Activated naive CD8-positive, alpha-beta T cell treated with anti-CD3 and anti-CD28 coated beads, Interleukin-2, amount 50 U/mL, for 24 hours (primary cell): ENCODE results near the gene FAM200C.

ENCODE experiments used
- ATAC-seq: fragments of 150-1000 bp; cut with Tn5 transposase; one replicate; pipeline ENCODE4 v1.10.0; 2021
- DNase-seq: peaks from one replicate; pipeline ENCODE4 v3.0.0; 2021
- H3K27ac Mint-ChIP-seq: one replicate; pipeline ENCODE4 v1.8.0; 2021; ENCODE audit warnings: mild to moderate bottlenecking, mixed read lengths
- H3K27me3 Mint-ChIP-seq: one replicate; pipeline ENCODE4 v1.8.0; 2021; ENCODE audit warnings: mixed read lengths
- H3K36me3 Mint-ChIP-seq: one replicate; pipeline ENCODE4 v1.8.0; 2021; ENCODE audit warnings: low read depth, mixed read lengths
- H3K4me1 Mint-ChIP-seq: one replicate; pipeline ENCODE4 v1.8.0; 2021; ENCODE audit warnings: mixed read lengths
- H3K4me3 Mint-ChIP-seq: one replicate; pipeline ENCODE4 v1.8.0; 2021; ENCODE audit warnings: mild to moderate bottlenecking, moderate library complexity, mixed read lengths
- H3K9me3 Mint-ChIP-seq: one replicate; pipeline ENCODE4 v1.8.0; 2021; ENCODE audit warnings: mixed read lengths

The FAM200C gene

DNA sequence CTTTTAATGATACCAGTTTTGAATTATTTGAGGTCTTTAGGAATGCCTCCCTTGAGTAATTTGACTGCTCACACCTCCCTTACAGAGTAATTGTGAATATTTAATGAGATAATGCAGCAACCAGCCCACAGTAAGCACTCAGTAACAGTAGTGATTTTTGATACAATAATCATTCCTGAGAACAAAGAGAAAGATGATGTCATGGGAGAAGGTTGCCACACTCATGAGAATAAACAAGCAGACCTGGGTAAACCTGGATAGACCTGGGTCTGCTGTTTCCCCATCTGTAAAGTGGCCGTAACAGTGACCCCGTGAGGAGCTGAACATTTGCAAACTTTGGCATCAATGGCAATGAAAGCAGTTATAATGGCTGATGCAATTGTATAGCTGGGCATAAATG lies 33.6 kb downstream of the FAM200C start:
- Mint-ChIP-seq H3K4me1 (peaks cover 13% of the 10 kb centered on the region), H3K27ac (no peak overlapping the region), H3K9me3 (no peaks in the 10 kb centered on the region), H3K36me3 (no peaks in the 10 kb centered on the region), H3K27me3 (peaks cover 41% of the 10 kb centered on the region), H3K4me3 (no peak overlapping the region)
- no peak for DNase-seq
- no peak for ATAC-seq

DNA sequence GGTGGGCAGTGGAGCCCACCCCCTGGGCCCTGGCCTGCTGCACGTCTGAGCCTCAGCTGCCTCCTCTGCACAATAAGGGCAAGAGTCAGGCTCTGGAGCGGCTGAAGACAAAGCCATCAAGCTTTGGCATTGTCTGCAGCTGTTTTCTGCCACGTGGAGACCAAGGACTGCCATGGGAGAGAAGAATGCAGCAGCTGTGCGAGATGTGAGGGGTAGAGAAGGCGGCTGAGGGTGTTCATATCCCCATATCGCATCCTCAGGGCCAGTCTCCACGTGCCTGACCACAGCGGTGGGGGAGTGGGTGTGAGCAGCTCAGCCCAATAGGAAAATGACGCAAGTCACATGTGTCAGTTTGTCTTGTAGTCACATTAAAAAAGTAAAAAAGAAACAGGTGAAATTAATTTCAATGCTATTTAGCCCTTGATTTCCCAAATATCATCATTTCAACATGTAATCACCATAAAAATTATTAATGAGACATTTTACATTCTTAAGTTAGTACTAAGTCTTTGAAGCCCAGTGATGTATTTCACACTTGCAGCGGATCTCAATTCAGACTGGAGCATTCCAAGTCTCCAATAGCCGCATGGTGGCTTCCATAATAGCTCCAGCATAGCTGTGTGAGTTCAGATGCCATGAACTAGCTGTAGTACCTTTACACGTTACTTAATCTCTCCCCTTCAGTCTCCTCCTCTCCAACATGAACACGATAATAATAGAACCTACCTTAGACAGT lies 36.0 kb downstream of the FAM200C start:
- no peaks in the 10 kb centered on the region for H3K9me3 Mint-ChIP-seq
- H3K27me3 Mint-ChIP-seq: peaks cover 24% of the 10 kb centered on the region
- H3K4me1 Mint-ChIP-seq: no peaks in the 10 kb centered on the region
- DNase-seq: no peak
- H3K4me3 Mint-ChIP-seq: no peak overlapping the region
- no peak for ATAC-seq
- H3K27ac Mint-ChIP-seq: no peak overlapping the region
- H3K36me3 Mint-ChIP-seq: no peaks in the 10 kb centered on the region

DNA sequence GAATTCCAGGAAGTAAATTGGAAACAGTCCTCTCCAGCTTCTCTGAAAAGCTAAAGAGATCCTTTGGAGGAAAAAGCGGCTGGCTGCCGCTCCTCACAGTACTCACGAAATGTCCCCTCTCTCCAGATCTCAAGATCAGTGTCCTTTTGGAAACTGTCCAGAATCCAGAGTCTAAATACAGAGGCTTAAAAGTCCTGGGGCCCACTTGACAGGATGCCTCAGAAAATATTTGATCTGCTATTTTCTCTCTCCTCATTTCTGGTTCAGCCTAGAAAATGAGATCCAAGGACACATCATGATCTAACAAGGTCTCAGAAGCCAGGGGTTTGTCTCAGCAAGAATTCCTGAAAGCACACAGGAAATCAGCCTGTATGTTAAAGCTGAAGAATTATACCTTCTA lies 36.6 kb downstream of the FAM200C start:
- no peak overlapping the region for H3K27ac Mint-ChIP-seq
- ATAC-seq (no peak), DNase-seq (no peak)
- H3K4me3 Mint-ChIP-seq: no peak overlapping the region
- H3K4me1 Mint-ChIP-seq: no peaks in the 10 kb centered on the region
- H3K27me3 Mint-ChIP-seq: peaks cover 19% of the 10 kb centered on the region
- H3K36me3 Mint-ChIP-seq: no peaks in the 10 kb centered on the region
- no peaks in the 10 kb centered on the region for H3K9me3 Mint-ChIP-seq

DNA sequence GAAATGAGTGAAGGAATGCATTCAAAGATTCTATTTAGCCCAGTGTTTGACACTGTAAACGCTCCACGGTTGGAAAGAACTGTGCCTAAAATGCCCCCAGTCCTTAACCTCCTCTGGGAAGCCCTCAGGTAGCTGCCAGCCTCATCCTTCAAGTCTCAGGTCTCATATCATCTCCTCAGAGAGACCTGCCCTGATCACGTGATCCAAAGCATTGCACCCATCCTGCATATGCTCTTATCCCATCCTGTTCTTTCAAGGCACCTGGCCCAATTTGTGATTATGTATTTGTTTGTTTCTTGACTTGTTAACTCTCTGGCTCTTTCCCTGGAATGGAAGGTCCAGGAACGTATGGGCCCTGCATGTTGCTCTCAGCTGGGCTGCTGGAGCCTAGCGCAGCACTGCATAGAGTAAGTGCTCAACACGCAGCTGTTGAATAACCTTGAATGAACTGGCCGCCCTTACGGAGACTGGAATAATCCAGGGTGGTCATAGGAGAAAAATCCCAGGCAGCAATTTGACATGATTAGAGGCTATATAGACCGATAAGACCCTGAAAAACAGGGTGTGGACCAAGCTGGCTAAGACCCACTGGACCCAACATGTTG lies 38.1 kb downstream of the FAM200C start:
- Mint-ChIP-seq H3K4me3 (no peak overlapping the region), H3K36me3 (no peaks in the 10 kb centered on the region), H3K9me3 (no peaks in the 10 kb centered on the region), H3K4me1 (no peaks in the 10 kb centered on the region), H3K27ac (no peak overlapping the region), H3K27me3 (peaks cover 9% of the 10 kb centered on the region)
- ATAC-seq: no peak
- no peak for DNase-seq

DNA sequence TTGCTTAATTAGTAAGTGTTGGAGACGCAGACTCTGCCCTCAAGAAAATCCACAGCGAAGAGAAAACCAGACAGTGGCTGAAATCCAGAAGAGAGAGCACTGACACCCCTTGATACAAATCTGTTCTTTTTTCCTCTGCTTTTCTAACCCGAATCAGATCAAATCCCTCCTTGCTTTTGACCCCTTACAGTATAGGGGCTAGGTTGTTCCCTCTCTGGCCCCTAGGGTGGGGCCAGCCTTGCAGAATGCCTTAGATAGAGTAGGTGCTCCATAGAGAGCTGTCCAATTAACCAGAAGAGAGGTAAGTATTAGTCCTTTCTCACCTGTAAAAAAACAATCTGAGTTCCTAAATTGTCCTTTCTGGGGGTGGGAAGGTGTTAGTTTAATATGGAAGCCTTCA lies 39.5 kb downstream of the FAM200C start:
- no peaks in the 10 kb centered on the region for H3K9me3 Mint-ChIP-seq
- no peaks in the 10 kb centered on the region for H3K4me1 Mint-ChIP-seq
- DNase-seq: no peak
- no peak for ATAC-seq
- H3K27ac Mint-ChIP-seq: no peak overlapping the region
- no peak overlapping the region for H3K4me3 Mint-ChIP-seq
- no peaks in the 10 kb centered on the region for H3K36me3 Mint-ChIP-seq
- H3K27me3 Mint-ChIP-seq: peaks cover 9% of the 10 kb centered on the region

DNA sequence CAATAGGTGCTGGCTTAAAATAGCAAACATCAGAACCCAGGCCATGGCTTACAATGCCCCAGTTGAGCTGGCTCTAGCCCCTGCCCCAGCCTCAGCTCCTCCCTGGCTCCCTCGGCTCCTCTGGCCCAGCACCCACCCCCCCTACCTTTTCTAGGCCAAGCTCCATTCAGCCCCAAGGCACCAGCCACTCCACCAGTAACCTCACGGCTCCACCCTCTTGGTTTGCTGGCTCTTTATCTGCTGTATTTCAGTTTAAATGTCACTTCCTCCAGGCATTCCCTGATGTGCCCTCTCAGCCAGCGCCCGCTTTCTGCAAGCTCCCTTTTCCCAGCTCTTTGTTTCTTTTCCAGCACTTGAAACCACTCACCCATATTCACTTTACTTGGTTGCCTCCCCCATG lies 40.0 kb downstream of the FAM200C start:
- Mint-ChIP-seq H3K36me3 (no peaks in the 10 kb centered on the region), H3K4me3 (no peak overlapping the region), H3K27ac (no peak overlapping the region), H3K27me3 (peaks cover 6% of the 10 kb centered on the region), H3K9me3 (no peaks in the 10 kb centered on the region), H3K4me1 (no peaks in the 10 kb centered on the region)
- no peak for DNase-seq
- no peak for ATAC-seq

DNA sequence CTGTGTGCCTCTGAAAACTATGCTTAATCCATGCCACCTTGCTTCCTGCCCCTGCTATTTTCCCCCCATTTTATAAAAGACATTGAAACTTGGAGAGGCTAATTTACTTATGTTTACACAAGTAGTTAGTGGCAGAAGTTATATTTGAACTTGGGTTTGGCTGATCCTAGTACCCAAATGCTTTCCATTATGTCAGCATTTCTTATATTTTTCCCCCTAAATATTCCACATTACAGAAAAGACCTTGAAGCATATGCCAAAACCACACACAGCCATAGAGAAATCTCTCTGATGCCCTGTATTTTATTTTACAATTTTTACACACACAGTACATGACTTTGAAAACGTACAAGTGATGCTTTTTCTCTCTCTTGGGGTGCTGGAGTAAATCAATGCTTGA lies 40.6 kb downstream of the FAM200C start:
- no peak overlapping the region for H3K27ac Mint-ChIP-seq
- no peaks in the 10 kb centered on the region for H3K9me3 Mint-ChIP-seq
- DNase-seq: no peak

DNA sequence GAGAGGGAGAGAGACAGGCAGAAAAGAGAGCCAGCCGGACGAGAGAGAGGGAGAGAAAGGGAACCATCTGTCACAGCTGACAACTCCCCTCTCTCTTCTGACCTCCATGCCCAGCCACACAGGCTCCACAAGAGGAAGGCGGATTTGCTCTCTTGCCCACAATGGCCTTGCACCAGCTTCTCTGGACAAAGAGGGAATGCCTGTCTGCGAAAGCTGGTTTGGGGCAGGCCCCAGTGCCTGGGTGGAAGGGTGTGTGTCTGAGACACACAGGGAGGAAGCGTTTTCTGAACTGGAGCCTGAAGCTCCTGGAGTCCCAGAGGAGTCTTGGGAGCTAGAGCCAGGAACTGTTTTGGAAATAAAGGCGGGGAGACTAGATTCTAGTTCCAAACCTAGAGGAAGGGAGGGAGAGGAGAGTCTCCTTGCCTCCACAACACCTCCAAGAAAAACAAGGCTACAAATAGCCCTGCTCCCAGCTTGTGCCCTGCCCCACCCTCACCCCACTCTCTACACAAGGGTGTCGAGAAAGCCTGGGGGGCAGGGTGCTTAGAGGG lies 41.9 kb downstream of the FAM200C start:
- DNase-seq: no peak
- Mint-ChIP-seq H3K27ac (no peak overlapping the region), H3K4me1 (no peaks in the 10 kb centered on the region), H3K9me3 (no peaks in the 10 kb centered on the region), H3K36me3 (no peaks in the 10 kb centered on the region), H3K27me3 (peaks cover 3% of the 10 kb centered on the region), H3K4me3 (no peak overlapping the region)
- ATAC-seq: no peak

More for the DNA sequence above, 40.6 kb downstream of the FAM200C start:
- Mint-ChIP-seq H3K36me3 (no peaks in the 10 kb centered on the region), H3K4me3 (no peak overlapping the region), H3K4me1 (no peaks in the 10 kb centered on the region), H3K27me3 (peaks cover 3% of the 10 kb centered on the region)
- no peak for ATAC-seq

DNA sequence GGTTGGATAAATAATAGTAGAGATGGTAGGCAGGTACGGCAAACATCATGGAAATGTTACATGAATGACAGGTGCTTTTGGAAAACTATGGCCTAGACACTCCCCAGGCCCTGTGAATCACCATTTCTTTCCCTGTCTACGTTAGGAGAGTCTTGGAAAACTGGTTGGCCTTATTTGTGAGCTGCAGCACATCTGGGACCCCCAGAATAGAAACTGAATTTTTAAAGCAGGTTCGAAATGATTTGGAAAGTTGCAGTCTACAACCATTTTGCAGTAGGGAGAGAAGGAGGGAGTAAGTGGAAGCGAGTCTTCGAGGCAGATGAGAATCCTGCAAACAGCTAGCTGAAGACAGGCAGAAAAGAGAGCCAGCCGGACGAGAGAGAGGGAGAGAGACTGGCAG lies 42.5 kb downstream of the FAM200C start:
- ATAC-seq (no peak), DNase-seq (no peak)
- Mint-ChIP-seq H3K27ac (no peak overlapping the region), H3K4me1 (no peaks in the 10 kb centered on the region), H3K4me3 (no peak overlapping the region), H3K27me3 (peaks cover 3% of the 10 kb centered on the region), H3K9me3 (no peaks in the 10 kb centered on the region), H3K36me3 (no peaks in the 10 kb centered on the region)

DNA sequence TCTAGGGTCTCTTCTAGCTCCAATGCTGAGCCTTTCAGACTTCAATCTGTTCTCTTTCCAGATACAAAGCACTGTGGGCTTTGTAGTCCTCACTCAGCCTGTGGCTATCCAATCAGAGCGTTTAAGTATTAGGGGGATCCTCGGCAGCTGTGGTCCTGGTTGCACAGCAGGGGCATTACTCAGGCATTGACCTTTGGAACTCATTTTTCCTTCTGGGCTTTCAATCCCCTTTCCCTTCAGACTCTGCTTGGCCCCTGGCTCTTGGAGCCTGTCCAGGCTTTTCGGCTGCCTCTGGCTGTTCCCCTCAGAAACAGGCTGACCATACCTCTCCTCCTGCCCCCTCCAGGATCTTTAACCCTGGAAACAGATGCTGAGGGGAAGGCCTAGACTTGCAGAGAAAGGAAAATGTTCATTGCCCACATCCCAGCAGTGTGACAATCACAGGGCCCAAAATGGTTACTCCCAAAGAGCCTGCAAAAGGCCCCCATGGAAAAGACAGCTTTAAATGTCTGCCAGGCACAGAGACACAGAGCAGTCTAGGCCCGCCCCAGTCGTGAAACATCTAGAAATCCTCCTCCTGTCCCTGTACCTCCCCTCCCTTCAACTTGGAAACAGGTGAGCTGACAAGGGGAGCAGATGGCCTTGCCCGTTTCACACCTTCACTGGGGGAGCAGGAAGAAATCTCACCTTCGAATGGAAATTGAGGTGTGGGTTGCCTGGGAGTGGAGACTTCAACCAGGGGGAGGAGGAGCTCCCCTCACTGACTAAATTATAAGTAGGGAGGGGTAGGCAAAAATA lies 43.1 kb downstream of the FAM200C start:
- H3K27me3 Mint-ChIP-seq: peaks cover 3% of the 10 kb centered on the region
- no peaks in the 10 kb centered on the region for H3K4me1 Mint-ChIP-seq
- DNase-seq: no peak
- H3K27ac Mint-ChIP-seq: no peak overlapping the region
- no peak for ATAC-seq
- H3K9me3 Mint-ChIP-seq: no peaks in the 10 kb centered on the region
- H3K4me3 Mint-ChIP-seq: no peak overlapping the region
- no peaks in the 10 kb centered on the region for H3K36me3 Mint-ChIP-seq

DNA sequence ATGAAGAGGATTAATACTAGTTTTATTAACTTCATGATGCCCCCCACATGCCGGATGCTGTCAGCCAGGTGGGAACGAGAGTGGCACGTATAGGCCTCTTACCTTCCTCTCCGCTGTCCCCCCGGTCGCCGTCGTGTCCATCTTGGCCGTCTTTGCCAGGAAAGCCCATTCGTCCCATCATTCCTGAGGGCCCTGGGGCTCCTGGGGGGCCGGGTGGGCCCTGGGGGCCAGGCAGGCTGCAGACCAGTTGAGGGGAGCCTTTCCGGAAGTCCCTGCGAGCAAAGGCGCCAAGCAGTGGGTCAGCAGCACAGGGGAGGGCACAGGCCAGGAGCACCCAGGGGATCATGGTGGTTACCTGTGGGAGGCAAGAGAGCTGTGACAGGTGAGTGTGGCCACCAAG lies 45.2 kb downstream of the FAM200C start:
- Mint-ChIP-seq H3K4me1 (no peaks in the 10 kb centered on the region), H3K36me3 (no peaks in the 10 kb centered on the region), H3K27ac (no peak overlapping the region), H3K9me3 (no peaks in the 10 kb centered on the region), H3K27me3 (no peaks in the 10 kb centered on the region), H3K4me3 (no peak overlapping the region)
- ATAC-seq (no peak), DNase-seq (no peak)

DNA sequence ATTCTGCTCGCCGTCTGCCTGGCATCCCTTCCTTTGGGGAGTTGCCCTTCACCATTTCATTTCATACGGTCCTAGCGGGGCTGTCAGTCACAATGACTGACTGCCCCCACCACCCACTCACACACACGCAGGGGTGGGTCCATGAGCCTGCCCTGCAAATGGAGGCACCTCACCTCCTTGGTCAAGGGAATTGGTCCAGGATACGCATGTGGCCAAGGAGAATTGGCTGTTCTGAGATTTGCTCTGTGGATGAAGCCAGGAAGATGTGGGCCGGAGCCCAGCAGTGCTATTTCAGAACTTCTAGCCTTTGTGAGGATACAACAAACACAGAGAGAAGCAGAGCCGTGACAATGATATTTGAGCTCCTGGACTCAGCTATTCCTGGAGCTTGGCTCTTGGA lies 46.5 kb downstream of the FAM200C start:
- Mint-ChIP-seq H3K36me3 (no peaks in the 10 kb centered on the region), H3K27me3 (no peaks in the 10 kb centered on the region), H3K27ac (no peak overlapping the region), H3K4me3 (no peak overlapping the region), H3K9me3 (no peaks in the 10 kb centered on the region), H3K4me1 (no peaks in the 10 kb centered on the region)
- no peak for ATAC-seq
- no peak for DNase-seq

DNA sequence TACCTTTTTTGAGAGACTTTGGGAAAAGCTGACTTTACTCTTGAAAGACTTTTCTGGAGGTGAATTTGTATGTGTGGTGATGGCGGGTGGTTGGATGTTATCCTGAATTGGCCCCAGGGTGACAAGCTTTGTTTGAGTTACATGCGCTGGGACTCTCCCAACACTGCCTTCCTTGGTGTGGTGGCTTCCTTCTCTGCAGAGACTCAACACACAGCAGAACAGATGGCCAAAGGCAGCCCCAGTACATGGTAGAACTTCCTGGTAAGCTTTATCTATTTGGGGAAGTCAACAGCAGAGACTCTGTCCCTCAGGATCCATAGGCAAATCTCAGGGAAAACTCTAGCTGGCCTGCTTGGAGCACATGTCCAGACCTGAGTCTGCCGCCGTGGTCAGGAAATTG lies 47.5 kb downstream of the FAM200C start:
- ATAC-seq (no peak), DNase-seq (no peak)
- Mint-ChIP-seq H3K4me1 (no peaks in the 10 kb centered on the region), H3K27me3 (no peaks in the 10 kb centered on the region), H3K4me3 (no peak overlapping the region), H3K27ac (no peak overlapping the region), H3K9me3 (no peaks in the 10 kb centered on the region), H3K36me3 (no peaks in the 10 kb centered on the region)

DNA sequence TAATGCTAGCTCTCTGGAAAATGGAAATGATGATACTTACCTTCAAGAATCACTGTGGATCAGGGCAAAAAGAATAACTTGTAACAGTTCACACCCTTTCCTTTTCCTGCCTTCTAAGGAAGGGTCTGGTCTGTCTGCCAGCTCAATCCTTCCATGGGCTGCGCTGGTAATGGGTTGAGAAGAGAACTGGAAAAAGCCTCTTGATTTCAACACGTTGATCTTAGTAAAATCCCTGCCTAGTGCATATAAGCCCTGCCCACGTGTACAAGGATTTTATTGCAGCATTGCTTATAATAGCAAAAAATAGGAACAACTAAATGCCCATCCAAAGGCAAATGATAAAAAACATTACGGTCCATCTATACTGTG lies 49.9 kb downstream of the FAM200C start:
- peaks cover 3% of the 10 kb centered on the region for H3K27me3 Mint-ChIP-seq
- DNase-seq (no peak), ATAC-seq (no peak)
- H3K4me3 Mint-ChIP-seq: no peak overlapping the region
- no peaks in the 10 kb centered on the region for H3K4me1 Mint-ChIP-seq
- no peaks in the 10 kb centered on the region for H3K9me3 Mint-ChIP-seq
- H3K27ac Mint-ChIP-seq: no peak overlapping the region
- no peaks in the 10 kb centered on the region for H3K36me3 Mint-ChIP-seq
